Renal pelvis (tissue), 4 donors: ENCODE measurements around the gene CDH22. TPM values are rescaled to one million over a fixed set of nuclear protein-coding genes. Genes with fewer than 3 reads are reported as not detected.
A peak's percentile ranks its signal among the peaks of the same experiment; 100 is the strongest.

Experiments used
- DNase-seq: peaks from one replicate; pipeline ENCODE4 v3.0.0-alpha.2; 2013
- polyA plus RNA-seq, 3 donors: library from polyadenylated mRNA; unstranded; fragments of 120-200 nt; gene quantifications; one replicate each; pipeline ENCODE4 v1.2.1, GENCODE V29; 2013; ENCODE audit not compliant: insufficient read length in 3 of 3

CDH22 gene
- polyA plus RNA-seq, 3 donors: 0.04 TPM; not detected in 2

GRCh38 chr20:46199198-46199597 lies 109.1 kb downstream of the CDH22 start:
- no peak for DNase-seq

GRCh38 chr20:46196990-46197389 lies 111.3 kb downstream of the CDH22 start:
- no peak for DNase-seq

DNA sequence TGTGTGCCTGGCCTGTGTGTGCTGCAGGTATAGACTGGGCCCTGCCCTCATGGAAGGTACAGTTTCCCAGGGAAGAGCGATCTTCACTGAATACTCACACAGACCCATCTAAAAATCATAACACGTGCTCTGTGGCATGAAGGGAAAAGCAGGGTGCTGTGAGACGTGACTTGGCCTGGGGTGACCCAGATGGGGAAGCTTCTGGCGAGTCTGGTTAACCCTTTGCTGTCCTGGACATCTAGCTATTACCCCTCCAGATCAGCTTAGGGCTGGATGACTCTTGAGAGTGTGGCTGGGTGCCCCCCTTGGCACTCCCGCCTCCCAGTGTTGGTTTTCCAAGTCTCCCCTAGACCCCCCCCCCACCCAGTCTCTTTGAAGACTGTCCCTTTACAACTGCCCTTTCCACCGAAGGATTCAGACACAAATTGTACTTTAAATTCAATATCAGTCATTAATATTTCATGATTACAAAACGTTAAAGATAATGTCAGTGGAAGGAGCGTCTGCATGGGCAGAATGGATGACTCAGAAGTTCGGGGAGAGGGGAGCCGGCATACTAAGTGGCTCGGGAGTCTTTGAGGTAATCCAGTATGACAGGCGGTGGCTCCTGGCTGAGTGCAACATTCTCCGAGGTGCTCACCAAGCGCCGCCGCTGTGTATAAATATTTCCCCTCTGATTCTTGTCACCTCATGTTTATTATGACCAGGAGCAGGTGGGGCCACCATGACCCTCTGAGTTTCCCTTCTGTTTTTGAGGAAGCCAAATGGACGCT lies 112.8 kb downstream of the CDH22 start:
- no peak for DNase-seq

- no peak for DNase-seq
These were observed 113.9 kb downstream of the CDH22 start for GRCh38 chr20:46194409-46194808.

DNA sequence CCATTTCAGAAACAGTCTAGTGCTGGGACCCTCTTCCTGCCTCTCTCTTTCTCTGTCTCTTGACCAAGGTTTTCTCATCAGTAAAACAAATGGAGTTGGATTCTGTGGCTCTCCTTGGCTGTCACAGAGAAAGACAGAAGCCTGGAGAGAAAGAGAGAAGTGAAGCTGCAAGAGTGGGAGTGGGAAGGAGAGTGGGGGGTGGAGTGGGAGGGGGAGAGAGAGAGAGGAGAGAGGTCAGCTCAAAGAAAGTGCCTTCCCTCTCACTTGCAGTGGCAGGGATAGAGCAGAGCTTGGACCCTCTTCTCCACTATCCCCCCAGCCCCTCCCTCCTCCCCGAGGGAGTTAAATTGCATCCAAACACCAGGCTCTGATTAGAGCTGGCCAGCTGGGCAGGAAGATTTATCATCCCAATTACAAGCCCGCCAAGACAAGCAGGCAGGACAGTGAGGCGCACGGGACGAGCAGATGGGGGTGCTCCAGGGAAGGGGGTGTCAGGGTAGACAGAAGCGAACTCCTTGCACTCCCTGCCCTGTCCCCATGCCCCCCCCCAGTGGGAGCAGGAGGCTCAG lies 115.8 kb downstream of the CDH22 start:
- peak; percentile 74 for DNase-seq

- DNase-seq: no peak
These were observed 116.7 kb downstream of the CDH22 start for GRCh38 chr20:46191611-46192010.

DNA sequence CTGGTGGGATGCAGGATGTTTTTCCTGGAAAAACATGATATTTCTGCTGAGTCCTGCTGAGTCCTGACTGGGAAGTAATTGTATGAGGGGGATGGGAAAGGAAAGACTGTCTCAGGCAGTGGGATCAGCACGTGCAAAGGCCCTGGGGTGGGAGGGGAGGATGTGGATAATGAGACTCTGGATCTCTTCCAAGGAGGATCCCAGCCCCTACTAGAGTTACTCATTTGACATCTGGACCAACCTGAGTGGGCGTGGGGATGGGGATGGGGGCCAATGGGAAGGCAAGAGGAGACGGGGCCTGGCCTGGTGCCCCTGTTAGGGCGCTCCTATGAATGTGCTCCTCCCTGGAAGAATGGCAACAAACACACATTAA lies 117.1 kb downstream of the CDH22 start:
- DNase-seq: no peak

- no peak for DNase-seq
These were observed 117.7 kb downstream of the CDH22 start for GRCh38 chr20:46190478-46191167.

DNA sequence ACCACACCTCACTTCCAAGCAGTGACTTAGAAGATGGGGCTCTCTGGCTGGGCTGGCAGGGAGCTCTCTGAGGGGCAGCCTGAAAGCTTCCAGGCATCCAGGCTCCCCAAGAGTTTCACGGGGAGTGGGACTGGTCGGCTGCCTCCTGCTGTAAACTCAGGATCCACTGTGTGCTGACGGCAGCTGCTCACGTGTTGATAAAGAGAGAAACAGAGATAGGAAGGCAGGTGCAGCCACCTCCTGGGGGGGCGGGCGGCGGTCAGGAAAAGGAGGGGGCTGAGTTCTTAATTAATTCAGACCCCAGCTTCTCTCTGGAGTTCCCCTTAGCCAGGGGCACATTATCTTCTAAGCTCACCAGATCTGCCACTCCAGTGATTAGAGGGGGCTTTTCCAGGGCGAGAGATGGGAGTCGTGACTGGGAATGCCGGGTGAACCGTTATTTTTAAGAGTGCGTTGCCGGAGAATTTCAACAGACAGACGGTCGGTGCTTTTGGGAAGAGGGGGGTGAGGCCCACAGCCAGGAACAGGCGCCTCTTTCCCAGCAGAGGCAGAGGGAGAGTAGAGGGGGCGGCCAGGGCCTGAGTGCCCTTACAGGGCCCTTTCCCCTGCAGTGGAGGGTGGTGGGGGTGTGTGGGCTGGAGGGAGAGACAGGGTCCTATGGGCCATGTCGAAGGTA lies 119.3 kb downstream of the CDH22 start:
- DNase-seq: no peak

DNA sequence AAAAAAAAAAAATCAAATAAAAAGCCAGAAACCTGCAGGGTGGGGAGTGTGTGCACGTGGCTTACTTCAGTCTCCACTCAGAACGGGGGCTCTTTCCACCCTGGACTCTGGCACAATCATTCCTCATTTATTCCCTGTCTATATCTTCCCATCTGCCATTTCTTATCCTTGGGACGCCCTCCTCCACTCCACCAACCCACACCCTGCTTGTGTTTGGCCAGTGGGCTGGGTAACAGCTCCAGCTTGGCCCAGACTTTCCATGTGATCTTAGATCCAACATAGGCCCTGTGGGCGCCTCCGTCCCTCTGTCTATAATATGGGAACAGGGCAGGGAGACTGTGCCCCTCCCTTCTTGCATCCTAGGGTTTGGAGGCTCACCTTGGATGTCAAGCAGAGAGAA lies 122.1 kb downstream of the CDH22 start:
- DNase-seq: no peak

DNA sequence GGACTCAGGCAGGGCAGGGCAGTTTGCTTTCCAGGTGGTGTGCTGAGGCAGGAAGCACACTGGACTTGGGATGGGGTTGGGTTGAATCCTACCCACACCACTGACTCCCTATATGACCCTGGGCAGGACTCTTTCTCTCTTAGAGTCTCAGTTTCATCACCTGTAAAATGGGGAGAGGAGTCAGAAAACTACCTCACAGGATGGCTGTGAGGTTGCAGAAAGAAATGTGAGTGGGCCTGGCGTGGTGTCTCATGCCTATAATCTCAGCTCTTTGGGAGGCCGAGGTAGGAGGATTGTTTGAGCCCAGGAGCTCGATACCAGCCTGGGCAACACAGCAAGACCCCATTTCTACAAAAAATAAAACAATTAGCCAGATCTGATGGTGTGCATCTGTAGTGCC lies 122.9 kb downstream of the CDH22 start:
- DNase-seq: no peak

- no peak for DNase-seq
These were observed 124.5 kb downstream of the CDH22 start for GRCh38 chr20:46183768-46184167.

- DNase-seq: no peak
These were observed 125.8 kb downstream of the CDH22 start for GRCh38 chr20:46182276-46183200.

DNA sequence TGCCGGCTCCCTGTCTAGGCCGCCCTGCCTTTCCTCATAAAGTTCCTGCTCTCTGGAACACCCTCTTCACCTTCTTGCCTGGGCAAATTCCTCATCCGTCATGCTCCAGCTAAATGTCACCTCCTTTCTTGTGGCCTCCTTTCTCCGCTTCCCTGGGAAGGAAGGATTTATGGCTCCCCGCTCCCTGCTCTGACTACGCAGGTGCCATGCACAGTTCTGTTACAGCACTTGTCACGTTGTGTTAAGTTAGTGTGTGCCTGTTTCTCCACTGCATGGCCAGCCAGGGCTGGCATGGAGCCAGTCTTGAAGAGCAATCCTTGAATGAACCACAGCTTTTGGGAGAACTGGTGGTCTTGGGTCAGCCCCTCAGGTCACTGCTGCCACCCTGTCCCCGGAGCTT lies 128.4 kb downstream of the CDH22 start:
- peak; percentile 79 for DNase-seq

- DNase-seq: no peak
These were observed 129.4 kb downstream of the CDH22 start for GRCh38 chr20:46178891-46179290.

GRCh38 chr20:46177768-46178167 lies 130.5 kb downstream of the CDH22 start:
- DNase-seq: no peak

- DNase-seq: no peak
These were observed 131.4 kb downstream of the CDH22 start for GRCh38 chr20:46176739-46177378.

GRCh38 chr20:46175127-46175494 lies 133.2 kb downstream of the CDH22 start:
- DNase-seq: no peak

DNA sequence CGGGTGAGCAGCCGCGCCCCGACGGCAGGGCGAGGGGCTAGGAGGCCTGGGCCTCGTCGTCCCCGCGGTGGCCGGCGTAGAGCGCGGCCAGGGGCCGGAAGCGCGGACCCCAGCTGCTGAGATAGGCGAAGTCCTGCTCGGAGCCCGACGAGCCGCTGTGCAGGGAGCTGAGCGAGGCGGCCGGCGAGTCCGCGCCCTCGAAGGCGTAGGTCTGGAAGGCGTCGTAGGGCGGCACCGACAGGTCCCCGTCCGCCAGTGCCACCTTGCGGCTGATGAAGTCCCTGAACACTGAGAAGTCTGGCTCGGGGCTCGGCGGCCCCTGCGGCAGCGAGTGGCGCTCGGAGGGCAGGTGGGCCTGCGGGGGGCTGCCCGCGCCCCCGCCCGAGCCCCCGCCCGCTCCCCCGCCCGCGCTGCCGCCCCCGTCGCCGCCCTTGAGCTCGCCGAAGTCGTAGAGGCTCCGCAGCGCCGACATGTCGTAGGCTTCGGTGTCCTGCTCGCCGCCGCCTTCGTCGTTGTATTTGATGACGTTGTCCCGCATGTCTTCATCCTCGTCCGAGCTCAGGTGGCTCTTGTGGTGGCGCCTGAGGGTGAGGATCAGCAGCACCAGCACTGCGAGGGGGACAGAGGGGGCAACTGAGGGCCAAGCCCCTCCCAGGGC lies 133.7 kb downstream of the CDH22 start:
- DNase-seq: peak; percentile 57

DNA sequence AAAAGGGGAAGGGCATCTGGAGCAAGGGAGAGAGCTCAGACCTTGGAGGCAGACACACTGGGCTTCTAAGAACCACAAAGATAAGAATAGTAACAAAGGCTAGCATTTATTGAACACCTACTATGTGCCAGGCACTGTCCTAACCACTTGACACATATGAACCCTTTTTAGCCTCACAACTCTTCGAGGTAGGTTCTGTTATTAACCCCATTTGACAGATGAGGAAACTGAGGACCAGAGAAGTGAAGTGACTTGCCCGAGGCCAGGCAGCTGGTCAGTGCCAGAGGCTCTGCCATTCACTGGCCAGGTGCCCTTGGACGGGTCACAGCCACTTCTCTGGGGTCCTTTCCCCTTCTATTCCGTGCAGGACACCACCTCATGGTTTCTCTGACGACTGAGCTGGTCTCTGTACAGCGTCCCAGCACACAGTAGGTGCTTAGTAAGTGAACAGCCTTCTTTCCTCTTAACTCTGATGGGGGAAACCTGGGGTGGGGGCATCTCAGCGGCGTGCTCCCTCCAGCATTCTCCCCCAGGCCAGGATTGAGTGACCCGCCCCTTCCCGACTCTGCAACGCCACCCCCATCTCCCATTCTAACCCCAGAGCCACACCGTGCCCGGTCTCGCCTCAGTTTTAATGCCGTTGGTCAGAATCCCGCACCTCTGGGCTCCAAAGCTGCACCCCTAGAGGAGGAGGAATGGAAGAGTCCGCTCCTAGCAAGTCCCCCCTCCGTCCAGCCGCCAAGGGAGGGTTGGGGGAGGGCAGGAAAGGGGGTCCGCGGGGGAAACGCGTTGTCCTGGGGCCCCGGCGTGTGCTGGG lies 134.4 kb downstream of the CDH22 start:
- DNase-seq: no peak
